ENCODE data around the gene IL18RAP.

Gene IL18RAP

GRCh38 chr2:102428573-102428972, 5.6 kb downstream of the IL18RAP start:
- no peak for ATAC-seq
- TF ChIP-seq ZNF70 (CRISPR knock-in tag; IDR thresholded peaks at IDR 0.05), result no peak

- TF ChIP-seq POU6F1 (CRISPR knock-in tag; IDR thresholded peaks at IDR 0.05; ENCODE audit: borderline replicate concordance, low read depth) (no peak), TOX (CRISPR knock-in tag; IDR thresholded peaks at IDR 0.05; ENCODE audit: borderline replicate concordance) (no peak), TSHZ2 (CRISPR knock-in tag; IDR thresholded peaks at IDR 0.05) (no peak), PPARA (CRISPR knock-in tag; IDR thresholded peaks at IDR 0.05; ENCODE audit: borderline replicate concordance) (no peak), BACH2 (CRISPR knock-in tag; IDR thresholded peaks at IDR 0.05; ENCODE audit: borderline replicate concordance) (no peak), ZC3H10 (CRISPR knock-in tag; IDR thresholded peaks at IDR 0.05) (no peak), ISL1 (CRISPR knock-in tag; IDR thresholded peaks at IDR 0.05) (no peak), ZFP30 (CRISPR knock-in tag; IDR thresholded peaks at IDR 0.05) (no peak), GLIS3 (CRISPR knock-in tag; IDR thresholded peaks at IDR 0.05) (no peak), PATZ1 (CRISPR knock-in tag; IDR thresholded peaks at IDR 0.05; ENCODE audit: borderline replicate concordance) (no peak), ZFP3 (CRISPR knock-in tag; IDR thresholded peaks at IDR 0.05) (no peak), ARNTL (CRISPR knock-in tag; IDR thresholded peaks at IDR 0.05; ENCODE audit: borderline replicate concordance, low read depth) (no peak)
- TF ChIP-seq, protein P1, sequence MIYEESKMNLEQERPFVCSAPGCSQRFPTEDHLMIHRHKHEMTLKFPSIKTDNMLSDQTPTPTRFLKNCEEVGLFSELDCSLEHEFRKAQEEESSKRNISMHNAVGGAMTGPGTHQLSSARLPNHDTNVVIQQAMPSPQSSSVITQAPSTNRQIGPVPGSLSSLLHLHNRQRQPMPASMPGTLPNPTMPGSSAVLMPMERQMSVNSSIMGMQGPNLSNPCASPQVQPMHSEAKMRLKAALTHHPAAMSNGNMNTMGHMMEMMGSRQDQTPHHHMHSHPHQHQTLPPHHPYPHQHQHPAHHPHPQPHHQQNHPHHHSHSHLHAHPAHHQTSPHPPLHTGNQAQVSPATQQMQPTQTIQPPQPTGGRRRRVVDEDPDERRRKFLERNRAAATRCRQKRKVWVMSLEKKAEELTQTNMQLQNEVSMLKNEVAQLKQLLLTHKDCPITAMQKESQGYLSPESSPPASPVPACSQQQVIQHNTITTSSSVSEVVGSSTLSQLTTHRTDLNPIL (CRISPR knock-in tag; IDR thresholded peaks at IDR 0.05; ENCODE audit: low read depth), result no peak
- no peak for ATAC-seq
Measured at GRCh38 chr2:102432386-102432785, 9.4 kb downstream of the IL18RAP start.

GRCh38 chr2:102433973-102434654, 11.2 kb downstream of the IL18RAP start:
- no peak for ATAC-seq
- no peak for TF ChIP-seq GLIS3 (CRISPR knock-in tag; IDR thresholded peaks at IDR 0.05)
- TF ChIP-seq TSHZ2 (CRISPR knock-in tag; IDR thresholded peaks at IDR 0.05), result no peak
- TF ChIP-seq CSDC2 (CRISPR knock-in tag; IDR thresholded peaks at IDR 0.05), result no peak

GRCh38 chr2:102434655-102435381, 11.9 kb downstream of the IL18RAP start:
- ATAC-seq, result no peak
- TF ChIP-seq POU6F1 (CRISPR knock-in tag; IDR thresholded peaks at IDR 0.05; ENCODE audit: borderline replicate concordance, low read depth), result no peak
- TF ChIP-seq TSHZ2 (CRISPR knock-in tag; IDR thresholded peaks at IDR 0.05), result no peak
- TF ChIP-seq PATZ1 (CRISPR knock-in tag; IDR thresholded peaks at IDR 0.05; ENCODE audit: borderline replicate concordance), result no peak
- no peak for TF ChIP-seq TOX (CRISPR knock-in tag; IDR thresholded peaks at IDR 0.05; ENCODE audit: borderline replicate concordance)
- TF ChIP-seq CSDC2 (CRISPR knock-in tag; IDR thresholded peaks at IDR 0.05), result no peak
- no peak for TF ChIP-seq GLIS3 (CRISPR knock-in tag; IDR thresholded peaks at IDR 0.05)

All from SK-N-SH treated with all-trans-retinoic acid at 6 μM for 48 hours (cell line).